Stimulated activated CD4-positive, alpha-beta T cell treated with anti-CD3 and anti-CD28 coated beads, TNF-alpha, amount 100 ng/mL, for 24 hours (primary cell): ENCODE data around the gene PRR7.

ENCODE experiments used
- DNase-seq, 3 experiments: peaks; one replicate each; pipeline ENCODE4 v3.0.0-alpha.2; 2020; ENCODE audit warnings: low read depth in 3 of 3

PRR7 gene

GRCh38 chr5:177435847-177436536 is 10.6 kb upstream of the PRR7 start:
- no peak for DNase-seq

- DNase-seq: no peak
Observed at GRCh38 chr5:177437623-177438022, 9.0 kb upstream of the PRR7 start.

GRCh38 chr5:177438468-177438867 is 8.1 kb upstream of the PRR7 start:
- no peak for DNase-seq

GRCh38 chr5:177439518-177440053 is 7.0 kb upstream of the PRR7 start:
- DNase-seq: no peak

GRCh38 chr5:177440211-177440989 is 6.2 kb upstream of the PRR7 start:
- DNase-seq: no peak

- DNase-seq: no peak
Observed at GRCh38 chr5:177440990-177441780, 5.4 kb upstream of the PRR7 start.

GRCh38 chr5:177442066-177442826 is 4.4 kb upstream of the PRR7 start:
- no peak for DNase-seq

GRCh38 chr5:177443144-177443983 is 3.2 kb upstream of the PRR7 start:
- no peak for DNase-seq

- no peak for DNase-seq
Observed at GRCh38 chr5:177444106-177445051, 2.2 kb upstream of the PRR7 start.

GRCh38 chr5:177445052-177445916 is 1.3 kb upstream of the PRR7 start:
- no peak for DNase-seq

GRCh38 chr5:177445917-177446199 is 756 bp upstream of the PRR7 start:
- DNase-seq: no peak

- DNase-seq: peak in 1 of 3 experiments; percentile 65
Observed at GRCh38 chr5:177447066-177447610, 524 bp downstream of the PRR7 start.

GRCh38 chr5:177447611-177448243 is 1.1 kb downstream of the PRR7 start:
- DNase-seq: no peak

GRCh38 chr5:177448244-177448950 is 1.8 kb downstream of the PRR7 start:
- DNase-seq: no peak

- no peak for DNase-seq
Observed at GRCh38 chr5:177449140-177450061, 2.8 kb downstream of the PRR7 start.
